ENCODE data around the gene HEG1. TPM values are rescaled to one million over a fixed set of nuclear protein-coding genes. Genes with fewer than 3 reads are reported as not detected.

The HEG1 gene
- total and polyA plus RNA-seq, 2 donors (not counting 3 experiments of a cell fraction or from before 2014, with no cell fraction given): 50.1 to 106 TPM

- H3K27me3 ChIP-seq (ENCODE audit: control insufficient read depth in 2 of 2, insufficient read depth in 2 of 2, low read length in 2 of 2): no peaks in the 10 kb centered on the region
- TF ChIP-seq POLR2A (IDR thresholded peaks at IDR 0.05; ENCODE audit: low read depth, low read length) (no peak), MYC (IDR thresholded peaks at IDR 0.05; ENCODE audit: low read depth, low read length) (no peak), CTCF (IDR thresholded peaks at IDR 0.05; ENCODE audit: extremely low read depth in 1 of 2, insufficient read depth in 1 of 2, low read depth in 1 of 2, low read length in 2 of 2) (no peak), FOS (IDR thresholded peaks at IDR 0.05; ENCODE audit: borderline replicate concordance, insufficient read depth, low read length) (no peak), JUN (IDR thresholded peaks at IDR 0.05; ENCODE audit: borderline replicate concordance, insufficient read depth, insufficient read length, low read depth) (no peak), MAX (IDR thresholded peaks at IDR 0.05; ENCODE audit: insufficient read depth, insufficient read length) (no peak), GATA2 (IDR thresholded peaks at IDR 0.05; ENCODE audit: insufficient read depth, insufficient read length, low read depth, low read length) (no peak), EZH2 (IDR thresholded peaks at IDR 0.05; ENCODE audit: borderline replicate concordance, low read depth, low read length, severe bottlenecking) (no peak), POLR2AphosphoS5 (IDR thresholded peaks at IDR 0.05; ENCODE audit: insufficient read depth, low read depth, low read length) (no peak)
- ChIA-PET POLR2A (interaction anchor here (1.0 kb wide), 1 partner anchor 8 kb away, joined by 3 read pairs; no protein-coding TSS in a partner anchor), CTCF (interaction anchor here (0.8 to 3.9 kb wide), 5 partner anchors 9 to 111 kb away, joined by 5 to 18 read pairs (median 9); no protein-coding TSS in a partner anchor)
- H3K9me3 ChIP-seq (replicated peaks; ENCODE audit: control insufficient read depth, insufficient read depth, low read length): no peaks in the 10 kb centered on the region
- DNase-seq (ENCODE audit: low read depth, low spot score) (no peak), FAIRE-seq (no peak)
- peak overlapping the region; percentile 26 for H2AFZ ChIP-seq (ENCODE audit: low read depth, low read length)
- H3K36me3 ChIP-seq (ENCODE audit: control insufficient read depth in 2 of 2, extremely low read depth in 1 of 2, insufficient read depth in 2 of 2, low read length in 2 of 2): no peaks in the 10 kb centered on the region
- dilution Hi-C loops (cut with MboI; ENCODE audit: extremely low pct_ligation_motif_present, low sequenced_read_pairs): no loop called here
- peak overlapping the region; percentile 84 for H3K27ac ChIP-seq (ENCODE audit: insufficient read depth, low read depth, low read length)
- peaks cover 51% of the 10 kb centered on the region for H3K4me1 ChIP-seq (ENCODE audit: control insufficient read depth, extremely low read depth, insufficient read depth, low read length)
- intact Hi-C loops (cut with micrococcal nuclease): loop anchor here (1.0 to 10.0 kb wide), 4 partner anchors 9 to 383 kb away; no protein-coding TSS in a partner anchor
- BruUV-seq (replicated peaks): no TSS peak
- H3K9ac ChIP-seq (replicated peaks; ENCODE audit: extremely low read depth, insufficient read depth, low read length): peak overlapping the region; percentile 72
- H3K4me3 ChIP-seq (replicated peaks in 1 of 3; ENCODE audit: insufficient read depth in 1 of 3, low read depth in 1 of 3, low read length in 3 of 3): peak overlapping the region; percentile 73 to 85 (median 82)
- no peaks in the 10 kb centered on the region for H4K20me1 ChIP-seq (replicated peaks; ENCODE audit: control insufficient read depth, extremely low read depth, insufficient read depth, low read length)
- peaks cover 47% of the 10 kb centered on the region for H3K79me2 ChIP-seq (ENCODE audit: control insufficient read depth, insufficient read depth, low read length)
- peak overlapping the region; percentile 97 for H3K4me2 ChIP-seq (ENCODE audit: insufficient read depth, low read length)
- no peaks in the 10 kb centered on the region for H3K9me1 ChIP-seq (replicated peaks; ENCODE audit: control insufficient read depth, extremely low read depth, insufficient read depth, low read length)
These were observed 1.7 kb downstream of the HEG1 start for GRCh38 chr3:125054062-125054448.
